ENCODE results near the gene DDB1.

DDB1 gene

DNA sequence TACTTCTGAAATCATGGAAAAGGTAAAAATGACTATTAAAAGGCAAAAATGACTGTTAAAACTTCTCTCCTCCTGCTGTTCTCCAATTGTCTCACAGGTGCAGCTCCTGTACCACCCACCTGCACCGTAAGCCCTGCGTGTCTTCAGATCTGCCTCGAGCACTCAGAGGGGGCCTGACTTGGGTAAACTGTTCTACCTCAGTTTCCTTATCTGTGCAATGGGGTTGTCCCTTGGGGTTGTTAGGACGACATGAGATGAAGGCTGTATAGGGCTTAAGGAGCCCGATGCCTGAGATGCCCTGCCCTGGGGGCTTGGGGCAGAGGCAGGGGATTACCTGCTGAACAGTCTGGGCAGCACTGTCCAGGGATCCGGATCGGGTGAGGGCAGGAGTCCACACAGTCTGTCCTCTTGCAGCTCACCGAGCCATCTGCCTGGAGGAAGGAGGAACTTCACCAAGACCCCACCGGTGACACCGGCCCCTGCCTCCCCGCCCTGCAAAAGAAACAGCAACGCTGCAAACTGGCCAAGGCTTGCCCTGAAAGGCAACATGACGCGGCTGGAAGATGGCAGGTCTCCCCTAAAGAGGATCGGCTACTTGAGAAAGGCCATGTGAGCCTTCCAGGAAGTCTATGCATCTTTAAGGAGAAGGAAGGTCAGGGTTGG is 64.2 kb downstream of the DDB1 start:
- no peak overlapping the region for H2BK12ac ChIP-seq (ENCODE audit: low read length in 2 of 2)
- no peaks in the 10 kb centered on the region for H3K79me1 ChIP-seq (replicated peaks; ENCODE audit: low read length, poor library complexity, severe bottlenecking)
- H3K9me3 ChIP-seq (ENCODE audit: control insufficient read depth, low read length) = no peaks in the 10 kb centered on the region
- H3K4ac ChIP-seq (ENCODE audit: low read depth in 1 of 2, low read length in 2 of 2) = no peak overlapping the region
- H2AFZ ChIP-seq (ENCODE audit: low read depth, low read length) = no peak overlapping the region
- DNase-seq = no peak
- no peak overlapping the region for H2BK120ac ChIP-seq (ENCODE audit: low read depth, low read length)
- no peaks in the 10 kb centered on the region for H3K27me3 ChIP-seq (ENCODE audit: control insufficient read depth in 1 of 2, insufficient read depth in 1 of 2, low read length in 2 of 2)
- H2BK15ac ChIP-seq (ENCODE audit: low read depth, poor library complexity, severe bottlenecking) = no peak overlapping the region
- H3K4me2 ChIP-seq (ENCODE audit: low read length, poor library complexity, severe bottlenecking) = no peak overlapping the region
- no peak overlapping the region for H2AK5ac ChIP-seq (ENCODE audit: low read length, severe bottlenecking)
- no peak overlapping the region for H3K23ac ChIP-seq (ENCODE audit: low read length in 2 of 2)
- no peak overlapping the region for H4K91ac ChIP-seq (ENCODE audit: low read length)
- H3K4me1 ChIP-seq (ENCODE audit: control insufficient read depth, insufficient read depth, low read depth, low read length) = peaks cover 2% of the 10 kb centered on the region
- no peak overlapping the region for H3K9ac ChIP-seq (ENCODE audit: low read length)
- no peak overlapping the region for H2BK5ac ChIP-seq (ENCODE audit: low read depth, low read length, poor library complexity, severe bottlenecking)
- H3K14ac ChIP-seq (ENCODE audit: low read length in 2 of 2) = no peak overlapping the region
- H3K27ac ChIP-seq (ENCODE audit: low read length, poor library complexity, severe bottlenecking) = no peak overlapping the region
- WGBS = 91% methylated on average over 15 of the region's 15 CpGs
- H3K36me3 ChIP-seq (ENCODE audit: control insufficient read depth in 1 of 2, insufficient read depth in 2 of 2, low read depth in 1 of 2, low read length in 2 of 2) = peaks cover 46 to 54% of the 10 kb centered on the region in 2 experiments
- H3K18ac ChIP-seq (ENCODE audit: low read depth in 1 of 2, low read length in 2 of 2) = no peak overlapping the region
- H4K8ac ChIP-seq (ENCODE audit: low read length) = no peak overlapping the region
- H3K4me3 ChIP-seq (ENCODE audit: insufficient read depth in 1 of 2, low read depth in 1 of 2, low read length in 2 of 2) = no peak overlapping the region

DNA sequence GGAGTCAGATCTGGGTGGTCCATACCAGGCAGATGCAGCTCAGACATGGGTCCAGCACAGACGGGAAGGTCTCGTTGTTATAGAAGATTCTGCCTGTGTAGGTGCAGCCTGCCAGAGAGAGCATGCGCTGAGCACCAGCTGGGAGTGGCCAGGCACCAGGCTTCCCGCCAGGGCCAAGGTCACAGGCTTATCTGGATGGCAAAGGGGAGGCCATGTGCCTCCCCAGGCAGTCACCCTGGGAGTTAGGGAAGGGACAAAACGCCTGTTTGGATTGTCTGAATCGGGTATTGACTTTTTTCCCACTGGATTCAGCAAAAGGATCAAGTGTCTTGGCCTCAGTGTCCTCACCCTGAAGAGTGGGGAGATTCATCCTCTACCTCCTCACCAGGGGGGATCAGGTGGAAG is 65.5 kb downstream of the DDB1 start:
- no peaks in the 10 kb centered on the region for H3K27me3 ChIP-seq (ENCODE audit: control insufficient read depth in 1 of 2, insufficient read depth in 1 of 2, low read length in 2 of 2)
- WGBS = 90% methylated on average over 6 of the region's 6 CpGs
- no peak overlapping the region for H2BK5ac ChIP-seq (ENCODE audit: low read depth, low read length, poor library complexity, severe bottlenecking)
- H4K91ac ChIP-seq (ENCODE audit: low read length) = no peak overlapping the region
- no peak overlapping the region for H2AFZ ChIP-seq (ENCODE audit: low read depth, low read length)
- no peaks in the 10 kb centered on the region for H3K9me3 ChIP-seq (ENCODE audit: control insufficient read depth, low read length)
- no peak overlapping the region for H3K9ac ChIP-seq (ENCODE audit: low read length)
- no peak overlapping the region for H3K4me3 ChIP-seq (ENCODE audit: insufficient read depth in 1 of 2, low read depth in 1 of 2, low read length in 2 of 2)
- H3K79me1 ChIP-seq (replicated peaks; ENCODE audit: low read length, poor library complexity, severe bottlenecking) = no peaks in the 10 kb centered on the region
- no peaks in the 10 kb centered on the region for H3K4me1 ChIP-seq (ENCODE audit: control insufficient read depth, insufficient read depth, low read depth, low read length)
- no peak overlapping the region for H3K18ac ChIP-seq (ENCODE audit: low read depth in 1 of 2, low read length in 2 of 2)
- peaks cover 42 to 60% of the 10 kb centered on the region in 2 experiments for H3K36me3 ChIP-seq (ENCODE audit: control insufficient read depth in 1 of 2, insufficient read depth in 2 of 2, low read depth in 1 of 2, low read length in 2 of 2)
- H4K8ac ChIP-seq (ENCODE audit: low read length) = no peak overlapping the region
- H3K14ac ChIP-seq (ENCODE audit: low read length in 2 of 2) = no peak overlapping the region
- no peak overlapping the region for H3K23ac ChIP-seq (ENCODE audit: low read length in 2 of 2)
- no peak overlapping the region for H3K4ac ChIP-seq (ENCODE audit: low read depth in 1 of 2, low read length in 2 of 2)
- no peak overlapping the region for H3K4me2 ChIP-seq (ENCODE audit: low read length, poor library complexity, severe bottlenecking)
- no peak for DNase-seq
- no peak overlapping the region for H2BK12ac ChIP-seq (ENCODE audit: low read length in 2 of 2)
- H2BK15ac ChIP-seq (ENCODE audit: low read depth, poor library complexity, severe bottlenecking) = no peak overlapping the region
- H3K27ac ChIP-seq (ENCODE audit: low read length, poor library complexity, severe bottlenecking) = no peak overlapping the region
- H2AK5ac ChIP-seq (ENCODE audit: low read length, severe bottlenecking) = no peak overlapping the region
- no peak overlapping the region for H2BK120ac ChIP-seq (ENCODE audit: low read depth, low read length)

- Histone ChIP-seq H4K8ac (ENCODE audit: low read length) (no peak overlapping the region), H3K9ac (ENCODE audit: low read length) (no peak overlapping the region), H4K91ac (ENCODE audit: low read length) (no peak overlapping the region), H3K27me3 (ENCODE audit: control insufficient read depth in 1 of 2, insufficient read depth in 1 of 2, low read length in 2 of 2) (no peaks in the 10 kb centered on the region), H2BK5ac (ENCODE audit: low read depth, low read length, poor library complexity, severe bottlenecking) (no peak overlapping the region), H3K4me3 (ENCODE audit: insufficient read depth in 1 of 2, low read depth in 1 of 2, low read length in 2 of 2) (no peak overlapping the region), H2BK15ac (ENCODE audit: low read depth, poor library complexity, severe bottlenecking) (no peak overlapping the region), H2AK5ac (ENCODE audit: low read length, severe bottlenecking) (no peak overlapping the region), H3K18ac (ENCODE audit: low read depth in 1 of 2, low read length in 2 of 2) (no peak overlapping the region), H3K14ac (ENCODE audit: low read length in 2 of 2) (no peak overlapping the region), H2AFZ (ENCODE audit: low read depth, low read length) (no peak overlapping the region), H3K4me1 (ENCODE audit: control insufficient read depth, insufficient read depth, low read depth, low read length) (no peaks in the 10 kb centered on the region), H2BK12ac (ENCODE audit: low read length in 2 of 2) (no peak overlapping the region), H2BK120ac (ENCODE audit: low read depth, low read length) (no peak overlapping the region), H3K4ac (ENCODE audit: low read depth in 1 of 2, low read length in 2 of 2) (no peak overlapping the region), H3K79me1 (replicated peaks; ENCODE audit: low read length, poor library complexity, severe bottlenecking) (no peaks in the 10 kb centered on the region), H3K27ac (ENCODE audit: low read length, poor library complexity, severe bottlenecking) (no peak overlapping the region), H3K9me3 (ENCODE audit: control insufficient read depth, low read length) (no peaks in the 10 kb centered on the region), H3K23ac (ENCODE audit: low read length in 2 of 2) (no peak overlapping the region), H3K36me3 (ENCODE audit: control insufficient read depth in 1 of 2, insufficient read depth in 2 of 2, low read depth in 1 of 2, low read length in 2 of 2) (peaks cover 41 to 60% of the 10 kb centered on the region in 2 experiments), H3K4me2 (ENCODE audit: low read length, poor library complexity, severe bottlenecking) (no peak overlapping the region)
- no peak for DNase-seq
- 86% methylated on average over 4 of the region's 4 CpGs for WGBS
Observed at GRCh38 chr11:61266602-61267001, 66.3 kb downstream of the DDB1 start.

- Histone ChIP-seq H3K4me2 (ENCODE audit: low read length, poor library complexity, severe bottlenecking) (no peak overlapping the region), H2AK5ac (ENCODE audit: low read length, severe bottlenecking) (no peak overlapping the region), H3K9ac (ENCODE audit: low read length) (no peak overlapping the region), H2BK12ac (ENCODE audit: low read length in 2 of 2) (no peak overlapping the region), H2AFZ (ENCODE audit: low read depth, low read length) (no peak overlapping the region), H3K9me3 (ENCODE audit: control insufficient read depth, low read length) (no peaks in the 10 kb centered on the region), H2BK15ac (ENCODE audit: low read depth, poor library complexity, severe bottlenecking) (no peak overlapping the region), H4K8ac (ENCODE audit: low read length) (no peak overlapping the region), H3K4me1 (ENCODE audit: control insufficient read depth, insufficient read depth, low read depth, low read length) (no peaks in the 10 kb centered on the region), H3K27ac (ENCODE audit: low read length, poor library complexity, severe bottlenecking) (no peak overlapping the region), H3K36me3 (ENCODE audit: control insufficient read depth in 1 of 2, insufficient read depth in 2 of 2, low read depth in 1 of 2, low read length in 2 of 2) (peaks cover 33 to 66% of the 10 kb centered on the region in 2 experiments), H3K23ac (ENCODE audit: low read length in 2 of 2) (no peak overlapping the region), H2BK120ac (ENCODE audit: low read depth, low read length) (no peak overlapping the region), H3K27me3 (ENCODE audit: control insufficient read depth in 1 of 2, insufficient read depth in 1 of 2, low read length in 2 of 2) (no peaks in the 10 kb centered on the region), H2BK5ac (ENCODE audit: low read depth, low read length, poor library complexity, severe bottlenecking) (no peak overlapping the region), H3K4ac (ENCODE audit: low read depth in 1 of 2, low read length in 2 of 2) (no peak overlapping the region), H3K79me1 (replicated peaks; ENCODE audit: low read length, poor library complexity, severe bottlenecking) (no peaks in the 10 kb centered on the region), H3K18ac (ENCODE audit: low read depth in 1 of 2, low read length in 2 of 2) (no peak overlapping the region), H3K14ac (ENCODE audit: low read length in 2 of 2) (no peak overlapping the region), H3K4me3 (ENCODE audit: insufficient read depth in 1 of 2, low read depth in 1 of 2, low read length in 2 of 2) (no peak overlapping the region), H4K91ac (ENCODE audit: low read length) (no peak overlapping the region)
- DNase-seq = no peak
- 93% methylated on average over 13 of the region's 14 CpGs for WGBS
Observed at GRCh38 chr11:61265357-61265756, 67.5 kb downstream of the DDB1 start.
